C1 segment of cervical spinal cord (tissue), 14 donors: ENCODE results near the gene NCAPD3.
"Not testable (repeated sequence)": the region's sequence is repeated elsewhere in the genome, so short reads cannot be mapped to it uniquely, and the experiment has no call there.

Experiments
- DNase-seq, 14 donors: peaks; one replicate each; lab custom pipeline; 2025; lab: John Stamatoyannopoulos, UW

Gene NCAPD3, protein sequence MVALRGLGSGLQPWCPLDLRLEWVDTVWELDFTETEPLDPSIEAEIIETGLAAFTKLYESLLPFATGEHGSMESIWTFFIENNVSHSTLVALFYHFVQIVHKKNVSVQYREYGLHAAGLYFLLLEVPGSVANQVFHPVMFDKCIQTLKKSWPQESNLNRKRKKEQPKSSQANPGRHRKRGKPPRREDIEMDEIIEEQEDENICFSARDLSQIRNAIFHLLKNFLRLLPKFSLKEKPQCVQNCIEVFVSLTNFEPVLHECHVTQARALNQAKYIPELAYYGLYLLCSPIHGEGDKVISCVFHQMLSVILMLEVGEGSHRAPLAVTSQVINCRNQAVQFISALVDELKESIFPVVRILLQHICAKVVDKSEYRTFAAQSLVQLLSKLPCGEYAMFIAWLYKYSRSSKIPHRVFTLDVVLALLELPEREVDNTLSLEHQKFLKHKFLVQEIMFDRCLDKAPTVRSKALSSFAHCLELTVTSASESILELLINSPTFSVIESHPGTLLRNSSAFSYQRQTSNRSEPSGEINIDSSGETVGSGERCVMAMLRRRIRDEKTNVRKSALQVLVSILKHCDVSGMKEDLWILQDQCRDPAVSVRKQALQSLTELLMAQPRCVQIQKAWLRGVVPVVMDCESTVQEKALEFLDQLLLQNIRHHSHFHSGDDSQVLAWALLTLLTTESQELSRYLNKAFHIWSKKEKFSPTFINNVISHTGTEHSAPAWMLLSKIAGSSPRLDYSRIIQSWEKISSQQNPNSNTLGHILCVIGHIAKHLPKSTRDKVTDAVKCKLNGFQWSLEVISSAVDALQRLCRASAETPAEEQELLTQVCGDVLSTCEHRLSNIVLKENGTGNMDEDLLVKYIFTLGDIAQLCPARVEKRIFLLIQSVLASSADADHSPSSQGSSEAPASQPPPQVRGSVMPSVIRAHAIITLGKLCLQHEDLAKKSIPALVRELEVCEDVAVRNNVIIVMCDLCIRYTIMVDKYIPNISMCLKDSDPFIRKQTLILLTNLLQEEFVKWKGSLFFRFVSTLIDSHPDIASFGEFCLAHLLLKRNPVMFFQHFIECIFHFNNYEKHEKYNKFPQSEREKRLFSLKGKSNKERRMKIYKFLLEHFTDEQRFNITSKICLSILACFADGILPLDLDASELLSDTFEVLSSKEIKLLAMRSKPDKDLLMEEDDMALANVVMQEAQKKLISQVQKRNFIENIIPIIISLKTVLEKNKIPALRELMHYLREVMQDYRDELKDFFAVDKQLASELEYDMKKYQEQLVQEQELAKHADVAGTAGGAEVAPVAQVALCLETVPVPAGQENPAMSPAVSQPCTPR (N-terminal part only)

DNA sequence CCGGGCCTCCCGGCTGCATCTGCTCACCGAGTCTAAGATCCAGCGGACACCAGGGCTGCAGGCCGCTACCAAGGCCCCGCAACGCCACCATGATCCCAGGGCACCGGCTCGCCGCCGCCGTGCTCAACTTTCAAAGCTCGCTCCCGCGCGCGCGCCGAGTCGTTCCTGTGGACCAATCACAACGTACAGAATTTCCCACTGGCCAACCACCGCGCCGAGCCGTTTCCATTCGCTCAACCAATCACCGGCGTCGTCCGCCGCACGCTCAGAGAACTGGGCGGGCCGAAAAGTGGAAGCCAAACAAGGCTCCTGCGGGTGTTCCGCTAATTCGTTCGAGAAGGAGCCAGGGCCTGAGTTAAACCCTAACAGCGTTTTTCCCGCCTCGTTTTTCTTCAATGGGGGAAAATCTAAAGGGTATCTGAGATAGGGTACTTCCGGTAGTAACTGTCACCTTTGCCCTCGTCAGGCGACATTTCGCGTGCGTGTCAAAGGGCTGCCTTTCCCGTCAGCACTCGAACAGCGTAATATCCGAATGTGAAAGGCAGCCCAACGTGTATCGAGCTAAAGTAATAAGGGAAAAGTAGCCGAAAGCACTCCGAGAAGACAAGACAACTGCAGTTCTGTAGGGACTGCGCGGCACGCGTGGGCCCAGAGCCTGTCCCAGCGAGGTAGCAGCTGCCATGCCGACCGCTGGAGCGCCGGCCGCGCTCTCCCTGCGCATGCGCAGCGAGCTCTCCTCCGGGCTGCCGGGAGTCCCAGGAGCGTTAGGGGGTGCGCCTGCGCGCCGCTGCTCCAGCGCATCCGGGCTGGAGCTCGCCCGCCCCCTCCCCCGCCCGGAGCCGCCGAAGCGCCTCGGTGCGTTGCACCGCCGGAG, at the start of gene NCAPD3, which contains the start of gene VPS26B:
Gene NCAPD3, minus strand, starts transcription at position 132 of the 874 bp plus-strand sequence. Its CDS starts 41 bp downstream, at position 91.
Gene VPS26B, plus strand, starts transcription at position 836 of the 874 bp plus-strand sequence. CDS start 452 bp downstream, outside the sequence.
- peak; percentile 62 to 96 (median 93) for DNase-seq

DNA sequence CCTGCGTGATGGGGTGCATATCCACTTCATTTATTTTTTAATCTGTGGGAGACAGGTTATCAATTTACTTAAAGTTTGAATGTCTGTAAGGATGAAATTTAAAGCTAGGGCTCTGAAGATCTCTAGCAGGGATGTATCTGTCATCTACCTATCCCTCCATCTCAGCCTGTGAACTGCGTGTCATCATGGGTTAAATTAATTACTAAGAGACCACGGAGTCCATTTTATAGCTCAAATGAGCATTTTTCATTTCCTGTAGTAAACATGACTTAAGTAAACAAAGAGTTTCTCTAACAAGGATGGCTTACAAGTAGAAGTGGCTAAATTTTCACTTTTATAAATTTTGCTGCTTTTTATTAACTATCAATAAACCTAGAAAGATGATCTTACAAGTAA, 49.5 kb upstream of the NCAPD3 start:
- DNase-seq = no peak

DNA sequence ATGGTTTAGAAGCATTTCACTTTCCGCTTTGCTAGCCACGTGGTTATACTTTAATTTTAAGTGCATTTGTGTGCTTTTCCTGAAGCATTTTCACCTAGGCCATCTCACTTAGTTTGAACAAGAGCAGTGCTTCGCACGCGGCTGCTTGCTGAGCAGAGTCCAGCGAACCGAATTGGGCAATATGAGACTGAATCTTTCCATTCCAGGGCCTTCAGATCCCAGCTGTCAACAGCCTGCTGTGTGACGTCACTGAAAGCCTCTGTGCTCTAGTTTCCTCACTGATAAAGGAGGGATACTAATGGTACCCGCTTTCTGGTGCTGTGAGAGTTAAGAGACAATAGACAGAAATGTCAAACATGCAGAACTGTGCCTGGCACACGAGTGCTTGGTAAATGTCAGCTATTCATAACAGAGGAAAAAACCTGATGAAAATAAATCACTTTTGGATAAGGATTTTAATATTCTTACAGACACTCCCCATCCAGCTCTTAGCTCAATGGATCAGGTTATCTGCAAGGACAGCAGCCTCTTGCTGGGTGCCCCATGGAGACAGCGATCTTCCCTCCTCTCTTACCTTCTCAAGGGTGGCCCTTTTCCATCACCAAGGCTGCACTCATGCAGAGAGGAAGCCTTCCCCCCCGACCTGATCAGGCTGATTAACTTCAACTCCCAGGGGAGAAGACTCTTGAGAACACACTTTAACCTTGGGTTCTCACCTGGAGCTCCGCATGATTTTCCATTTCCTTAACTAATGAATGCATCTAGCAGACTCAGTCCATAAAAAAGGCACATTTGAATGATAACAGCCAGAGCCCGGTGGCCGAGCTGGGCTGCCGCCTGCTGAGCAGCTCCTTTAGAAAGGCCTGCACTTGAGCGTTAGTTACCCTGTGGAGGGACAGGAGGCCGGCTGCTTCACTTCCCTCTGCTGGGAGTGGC, 48.9 kb upstream of the NCAPD3 start:
- DNase-seq = no peak

DNA sequence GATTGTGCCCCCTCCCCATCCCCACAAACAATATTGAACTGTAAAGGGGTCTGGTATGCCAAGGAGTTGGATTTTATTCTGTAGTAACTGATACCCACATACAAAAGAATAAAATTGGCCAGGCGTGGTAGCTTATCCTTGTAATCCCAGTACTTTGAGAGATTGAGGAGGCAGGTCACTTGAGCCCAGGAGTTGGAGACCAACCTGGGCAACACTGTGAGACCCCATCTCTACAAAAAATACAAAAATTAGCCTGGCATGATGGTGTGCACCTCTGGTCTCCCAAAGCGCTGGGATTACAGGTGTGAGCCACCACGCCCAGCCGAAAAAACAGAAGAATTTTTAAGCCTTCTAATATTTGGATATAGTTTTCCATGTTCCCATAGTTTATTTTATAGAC, 48.2 kb upstream of the NCAPD3 start:
- no peak for DNase-seq

DNA sequence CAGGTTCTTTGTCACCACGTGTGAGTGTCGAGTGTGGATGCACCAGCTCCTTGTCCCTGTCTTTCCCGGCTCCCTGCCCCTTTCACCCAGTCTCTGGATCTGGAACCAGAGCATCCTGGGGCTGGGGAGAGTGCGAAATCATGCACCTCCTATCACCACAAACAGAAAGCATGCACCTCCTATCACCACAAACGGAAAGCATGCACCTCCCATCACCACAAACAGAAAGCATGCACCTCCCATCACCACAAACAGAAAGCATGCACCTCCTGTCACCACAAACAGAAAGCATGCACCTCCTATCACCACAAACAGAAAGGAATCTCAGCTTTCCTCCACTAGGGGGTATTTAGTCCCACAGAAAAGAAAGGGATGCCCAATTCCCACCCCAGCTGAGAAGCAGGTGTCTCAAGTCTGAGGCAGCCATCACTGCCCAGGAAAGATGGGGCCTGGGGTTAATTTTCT, 46.5 kb upstream of the NCAPD3 start:
- no peak for DNase-seq

DNA sequence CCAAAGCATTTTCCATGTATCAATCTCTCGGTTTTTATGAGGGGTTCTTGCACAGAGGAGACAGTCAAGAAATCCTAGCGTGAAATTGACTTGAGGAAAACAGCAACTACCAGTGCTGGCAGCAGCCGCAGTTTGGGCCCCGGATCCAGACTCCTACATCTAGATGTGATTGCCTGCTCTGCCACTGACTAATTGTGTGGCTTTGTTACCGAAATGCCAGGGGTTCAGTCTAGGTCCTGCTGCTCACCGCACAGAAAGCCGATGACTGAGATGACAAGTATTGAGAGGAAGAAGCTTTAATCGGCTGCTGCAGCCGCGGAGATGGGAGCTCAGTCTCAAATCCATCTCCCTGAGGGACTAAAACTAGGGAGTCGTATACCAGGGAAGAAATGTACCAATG, 44.2 kb upstream of the NCAPD3 start:
- no peak for DNase-seq

DNA sequence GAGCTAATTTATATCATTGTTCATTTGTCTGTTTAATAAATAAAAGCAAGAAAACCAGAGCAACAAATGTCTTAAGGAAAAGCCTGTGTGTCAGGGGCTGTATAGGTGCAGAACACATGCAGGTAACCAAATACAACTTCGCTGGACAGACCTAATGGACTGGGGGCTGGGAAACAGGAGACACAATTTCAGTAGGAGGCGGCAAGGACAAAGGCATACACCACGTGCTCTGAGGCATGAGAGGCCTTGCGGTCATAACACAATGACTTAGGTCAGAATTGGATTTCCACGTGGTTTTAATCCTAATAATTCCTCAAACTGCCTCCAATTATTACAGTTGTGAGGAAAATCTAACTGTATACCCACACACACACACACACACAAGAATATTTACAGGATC, 43.7 kb upstream of the NCAPD3 start:
- no peak for DNase-seq

DNA sequence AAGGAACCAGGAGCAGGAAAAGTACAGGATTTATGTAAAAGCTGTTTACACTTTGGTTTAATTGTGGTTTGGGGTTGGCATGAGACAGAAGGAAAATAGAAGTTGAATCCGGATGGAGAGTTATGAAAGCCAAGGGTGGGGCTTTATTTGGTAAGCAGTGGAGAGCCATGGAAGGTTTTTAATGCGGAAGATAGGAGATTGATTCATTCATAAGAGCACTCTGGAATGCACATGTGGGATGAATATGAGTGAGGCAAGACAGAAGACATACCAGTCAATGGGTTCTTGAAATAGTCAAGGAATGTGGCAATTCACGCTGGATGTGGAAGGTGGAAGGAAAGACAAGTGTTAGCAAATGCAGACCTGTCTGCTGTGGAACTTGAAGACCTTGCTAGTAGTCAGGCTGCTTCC, 43.1 kb upstream of the NCAPD3 start:
- no peak for DNase-seq

DNA sequence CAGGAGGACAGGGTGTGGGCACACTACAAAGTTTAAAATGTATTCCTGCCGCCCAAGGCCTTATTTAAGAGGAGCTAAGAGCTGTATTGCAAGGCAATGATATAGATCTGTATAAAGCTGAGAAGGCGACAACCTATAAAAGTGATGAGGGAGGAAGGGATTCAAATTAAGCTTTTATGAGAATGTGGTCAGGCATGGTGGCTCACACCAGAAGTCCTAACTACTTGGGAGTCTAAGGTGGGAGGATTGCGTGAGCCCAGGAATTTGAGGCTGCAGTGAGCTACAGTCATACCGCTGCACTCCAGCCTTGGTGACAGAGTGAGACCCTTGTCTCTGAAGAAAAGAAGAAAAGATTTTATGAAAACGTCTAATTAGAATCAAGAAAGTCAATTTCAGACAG, 42.7 kb upstream of the NCAPD3 start:
- no peak for DNase-seq

DNA sequence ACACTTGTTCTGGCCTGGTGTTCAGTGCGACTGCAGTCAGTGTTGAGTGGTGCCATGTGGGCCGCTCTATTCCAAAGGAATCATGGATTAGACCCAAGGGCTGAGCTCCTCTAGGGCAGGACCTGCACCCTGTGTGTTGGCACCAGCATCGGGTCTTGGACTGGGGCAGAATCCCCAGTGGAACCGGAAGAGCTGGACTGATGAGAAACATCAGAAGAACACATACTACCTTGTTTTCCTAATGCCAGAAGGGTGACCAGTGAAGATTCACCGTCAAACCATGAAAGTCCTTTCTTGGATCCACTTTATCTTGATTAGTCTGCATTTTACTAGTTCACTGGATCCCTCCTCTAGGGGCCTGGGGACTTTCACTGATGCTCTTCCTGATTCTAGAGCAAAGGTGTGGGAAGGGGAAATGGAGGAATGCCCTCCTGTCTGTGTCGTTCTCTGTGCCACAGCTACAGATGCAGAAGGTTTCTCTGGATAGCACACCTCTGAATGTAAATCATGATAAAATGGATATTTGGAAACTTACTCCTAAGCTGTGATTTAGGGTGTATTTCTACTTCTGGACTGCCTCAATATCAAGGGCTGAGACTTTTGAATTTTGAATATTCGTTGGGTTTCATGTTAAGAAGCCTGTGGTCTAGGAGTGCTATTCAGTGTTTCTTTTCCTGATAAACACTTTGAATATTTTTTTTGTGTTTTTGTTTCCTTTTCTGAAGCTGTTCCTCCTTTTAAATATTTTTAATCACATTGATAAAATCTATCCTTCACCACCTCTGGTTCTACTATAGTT, 41.4 kb upstream of the NCAPD3 start:
- no peak for DNase-seq

DNA sequence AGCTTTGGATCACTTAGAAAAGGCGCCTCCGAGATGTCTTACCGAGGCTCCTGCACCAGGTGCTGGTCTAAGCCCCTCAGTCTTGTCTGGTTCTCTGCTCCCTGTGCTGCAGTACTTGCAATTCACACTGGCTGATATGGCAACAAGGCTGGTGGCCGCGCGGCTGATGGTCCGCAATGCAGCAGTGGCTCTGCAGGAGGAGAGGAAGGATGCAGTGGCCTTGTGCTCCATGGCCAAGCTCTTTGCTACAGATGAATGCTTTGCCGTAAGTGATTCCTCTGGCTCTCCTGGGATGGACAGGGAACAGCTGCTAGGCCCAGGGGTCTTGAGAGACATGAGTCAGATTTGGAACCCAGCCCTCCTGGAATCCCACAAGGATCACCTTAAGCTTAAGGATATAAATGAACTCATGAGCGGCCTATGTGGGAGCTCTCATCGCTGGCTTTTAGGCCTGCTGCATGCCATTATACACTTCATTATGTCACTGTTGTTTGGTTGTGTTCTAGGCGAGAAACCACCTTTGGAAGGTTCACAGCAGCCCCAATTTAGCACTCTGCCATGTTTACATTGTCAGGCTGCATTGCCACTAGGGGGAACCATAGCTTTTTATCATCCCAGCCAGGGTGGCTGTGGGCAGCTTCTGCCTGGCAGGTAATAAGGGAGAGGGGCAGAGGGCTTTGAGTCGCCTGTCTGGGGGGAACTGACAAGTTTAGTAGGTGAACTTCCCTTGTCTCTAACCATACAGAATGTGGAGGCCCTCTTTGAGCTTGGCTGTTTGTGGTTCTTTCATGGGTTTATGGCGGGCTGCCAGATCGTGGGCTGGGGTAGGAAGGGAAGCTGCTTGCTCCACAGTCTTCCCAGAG, 38.1 kb upstream of the NCAPD3 start:
- DNase-seq = no peak

DNA sequence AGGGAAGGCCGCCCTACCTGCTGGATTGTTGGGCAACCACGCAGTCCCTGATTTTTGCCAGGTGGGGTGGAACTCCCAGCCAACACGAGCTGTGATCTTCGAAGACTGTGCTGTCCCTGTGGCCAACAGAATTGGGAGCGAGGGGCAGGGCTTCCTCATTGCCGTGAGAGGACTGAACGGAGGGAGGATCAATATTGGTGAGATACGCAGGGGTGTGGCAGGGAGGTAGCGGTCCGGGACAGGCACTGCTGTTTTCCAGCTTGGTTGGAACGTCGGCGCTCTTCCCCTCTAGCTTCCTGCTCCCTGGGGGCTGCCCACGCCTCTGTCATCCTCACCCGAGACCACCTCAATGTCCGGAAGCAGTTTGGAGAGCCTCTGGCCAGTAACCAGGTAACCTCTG, 37.2 kb upstream of the NCAPD3 start:
- DNase-seq = no peak

DNA sequence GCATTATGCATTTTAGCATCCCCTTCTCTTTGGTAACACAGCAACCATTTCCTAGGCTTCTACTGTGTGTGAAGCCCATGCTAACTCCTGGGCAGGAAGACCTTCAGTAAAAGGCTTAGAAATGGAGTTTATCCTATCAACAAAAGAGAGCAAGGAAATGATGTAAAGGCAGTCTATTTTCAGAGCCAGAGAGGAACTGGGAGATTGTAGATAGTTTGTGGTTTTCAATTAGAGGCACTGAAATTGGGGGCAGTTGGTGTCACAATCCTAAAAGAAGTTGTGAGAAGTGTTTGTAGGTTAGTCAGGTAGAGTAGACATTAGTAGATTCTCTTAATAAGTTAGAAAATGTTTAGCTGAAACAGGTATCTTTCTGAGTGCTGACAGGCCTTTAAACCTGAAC, 36.7 kb upstream of the NCAPD3 start:
- DNase-seq = no peak

DNA sequence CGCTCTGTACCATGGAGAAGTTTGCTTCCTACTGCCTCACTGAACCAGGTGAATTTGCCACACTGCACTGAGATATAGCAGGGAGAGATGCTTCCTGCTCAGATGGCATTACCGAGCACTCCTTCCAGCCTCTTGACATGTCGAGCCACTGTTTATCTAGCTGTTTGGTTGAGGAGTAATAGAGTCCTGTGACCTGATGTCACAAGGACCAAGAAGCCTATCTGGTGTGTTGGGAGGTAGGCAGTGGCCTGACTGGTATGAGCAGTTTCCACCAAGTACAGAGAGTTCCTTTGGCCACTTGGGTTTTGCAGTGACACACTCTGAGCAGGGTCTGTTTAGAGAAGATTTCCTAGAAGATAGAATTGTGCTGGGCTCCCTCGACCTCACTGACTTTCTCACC, 34.8 kb upstream of the NCAPD3 start:
- DNase-seq = no peak

DNA sequence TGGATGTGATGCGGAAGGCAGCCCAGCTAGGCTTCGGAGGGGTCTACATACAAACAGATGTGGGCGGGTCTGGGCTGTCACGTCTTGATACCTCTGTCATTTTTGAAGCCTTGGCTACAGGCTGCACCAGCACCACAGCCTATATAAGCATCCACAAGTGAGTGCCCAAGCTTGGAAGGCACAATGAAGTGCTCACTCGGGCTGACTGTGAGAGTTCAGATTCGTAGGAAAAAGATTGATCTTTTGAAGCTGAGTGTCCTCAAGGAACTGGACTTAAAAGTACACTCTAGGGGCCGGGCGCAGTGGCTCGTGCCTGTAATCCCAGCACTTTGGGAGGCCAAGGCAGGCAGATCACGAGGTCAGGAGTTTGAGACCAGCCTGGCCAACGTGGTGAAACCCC, 33.3 kb upstream of the NCAPD3 start:
- DNase-seq = no peak

DNA sequence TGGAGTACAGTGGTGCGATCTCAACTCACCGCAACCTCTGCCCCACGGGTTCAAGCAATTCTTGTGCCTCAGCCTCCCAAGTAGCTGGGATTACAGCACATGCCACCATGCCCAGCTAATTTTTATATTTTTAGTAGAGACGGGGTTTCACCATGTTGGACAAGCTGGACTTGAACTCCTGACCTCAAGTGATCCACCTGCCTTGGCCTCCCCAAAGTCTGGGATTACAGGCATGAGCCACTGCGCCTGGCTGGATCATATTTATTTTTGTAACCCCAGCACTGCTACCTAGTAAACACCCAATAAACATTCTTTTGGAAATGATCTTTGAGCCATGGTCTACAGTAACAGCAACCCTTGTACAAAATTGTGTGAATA, 31.4 kb upstream of the NCAPD3 start:
- DNase-seq = not testable (repeated sequence)

DNA sequence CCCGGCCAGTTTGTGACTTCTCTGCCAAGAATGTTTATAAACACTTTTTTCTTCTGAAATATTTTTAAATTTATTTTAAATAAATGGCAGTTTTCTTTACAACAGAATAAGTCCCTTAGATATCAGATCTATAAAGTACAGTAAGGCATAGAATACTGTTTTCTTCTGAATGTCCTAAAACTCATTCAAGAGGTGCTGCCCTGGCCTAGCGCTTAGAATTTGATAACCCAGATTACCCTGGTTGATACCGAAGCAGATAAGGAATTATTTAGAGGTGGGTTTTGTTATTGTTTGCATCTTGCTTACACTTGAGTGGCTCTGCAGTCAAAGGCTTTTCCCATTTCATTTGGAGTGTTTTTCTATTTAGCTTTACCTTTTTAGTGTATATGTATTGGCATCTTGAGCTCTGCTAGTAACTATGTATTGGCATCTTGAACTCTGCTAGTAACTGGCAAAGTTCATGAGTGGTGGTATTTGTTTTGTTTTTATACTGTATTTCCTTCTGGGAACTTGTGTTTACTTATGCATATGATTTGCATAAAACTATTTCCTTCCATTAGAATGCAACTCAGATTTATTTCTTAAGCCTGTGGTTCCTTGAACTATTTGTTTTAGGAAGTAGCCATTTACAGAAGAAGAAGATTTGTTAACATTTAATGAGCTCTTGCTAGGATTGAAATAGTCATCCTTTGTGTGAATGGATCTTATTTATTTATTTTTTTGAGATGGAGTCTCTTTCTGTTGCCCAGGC, 30.8 kb upstream of the NCAPD3 start:
- DNase-seq = no peak
